Lung (tissue), 12 donors: ENCODE measurements around the gene POGZ. TPM values are rescaled to one million over a fixed set of nuclear protein-coding genes. Genes with fewer than 3 reads are reported as not detected.

Source experiments
- ATAC-seq: fragments of 200-7000 bp; cut with Tn5 transposase; one replicate; pipeline ENCODE4 v1.9.1; 2020; ENCODE audit warnings: moderate number of reproducible peaks; ENCODE audit not compliant: insufficient read depth, low FRiP score
- DNase-seq, 3 donors: peaks; one replicate each; pipeline ENCODE4 v3.0.0-alpha.2; 2013 to 2017
- H3K27ac ChIP-seq, 2 donors: one replicate each; pipeline ENCODE4 v1.5.1; 2013; ENCODE audit warnings: mild to moderate bottlenecking in 2 of 2, moderate library complexity in 2 of 2, control low read depth in 1 of 2, inconsistent platforms in 1 of 2, low read depth in 1 of 2, low read length in 1 of 2
- H3K27me3 ChIP-seq, 3 donors: one replicate each; pipeline ENCODE4 v1.5.1; 2013; ENCODE audit warnings: low read length in 2 of 3; ENCODE audit not compliant: control insufficient read depth in 3 of 3, insufficient read depth in 3 of 3
- H3K36me3 ChIP-seq, 4 donors: one replicate each; pipeline ENCODE4 v1.5.1; 2013; ENCODE audit warnings: low read length in 4 of 4, mild to moderate bottlenecking in 1 of 4, moderate library complexity in 1 of 4; ENCODE audit not compliant: control insufficient read depth in 4 of 4, insufficient read depth in 4 of 4
- H3K4me1 ChIP-seq, 5 donors: one replicate each; pipeline ENCODE4 v1.5.1; 2013; ENCODE audit warnings: low read length in 5 of 5, mild to moderate bottlenecking in 2 of 5, moderate library complexity in 1 of 5; ENCODE audit not compliant: control insufficient read depth in 5 of 5, insufficient read depth in 5 of 5
- H3K4me3 ChIP-seq: one replicate; pipeline ENCODE4 v1.5.1; 2013; ENCODE audit warnings: mild to moderate bottlenecking, control low read depth, moderate library complexity
- H3K9ac ChIP-seq, 2 donors: one replicate each; pipeline ENCODE4 v1.5.1; 2013; ENCODE audit warnings: low read length in 2 of 2, control low read depth in 1 of 2; ENCODE audit not compliant: insufficient read depth in 1 of 2
- H3K9me3 ChIP-seq, 4 donors: one replicate each; pipeline ENCODE4 v1.5.1; 2013; ENCODE audit warnings: low read length in 3 of 4, mild to moderate bottlenecking in 1 of 4, moderate library complexity in 1 of 4; ENCODE audit not compliant: control insufficient read depth in 4 of 4, insufficient read depth in 3 of 4
- CTCF ChIP-seq: IDR thresholded peaks from 2 replicates; pipeline ENCODE4 v1.5.1; 2012; ENCODE audit warnings: mild to moderate bottlenecking; ENCODE audit errors: control extremely low read depth, extremely low read depth
- WGBS, 2 donors: extraction: QIAGEN DNeasy Blood & Tissue Kit; methylation state at CpG; one replicate each; pipeline ENCODE4 v1.1.7; 2013; 5-methylcytosine and 5-hydroxymethylcytosine counted together
- polyA plus RNA-seq, 2 donors: library from polyadenylated mRNA; stranded (reverse); fragments of 200-250 nt; gene quantifications; one replicate each; pipeline ENCODE4 v1.2.1, GENCODE V29; 2013
- total RNA-seq, 2 donors: library from RNA; depleted of rRNA in 1 of 2; stranded (reverse); fragments of >200 nt in 1 of 2; gene quantifications; one replicate each; pipeline ENCODE4 v1.2.1, GENCODE V29; 2014 to 2021
- donor health status: control.
- donor health status: control.
- donor health status: Bipolar disorder and iron deficiency.
- donor health status: healthy.
- donor health status: DM: yes; HTN: yes; CAD: no.

Gene POGZ
- total and polyA plus RNA-seq, 4 donors: 12.6 to 131 (median 41.6) TPM

GRCh38 chr1:151384584-151384983, 74.7 kb downstream of the POGZ start:
- WGBS, 2 donors: 74 to 90% methylated on average over 3 of the region's 3 CpGs
- DNase-seq (no peak), ATAC-seq (no peak)
- H3K9me3 ChIP-seq: no peaks in the 10 kb centered on the region
- no peak overlapping the region for H3K27ac ChIP-seq
- no peak overlapping the region for H3K4me3 ChIP-seq
- H3K9ac ChIP-seq: no peak overlapping the region
- no peak for TF ChIP-seq CTCF
- no peaks in the 10 kb centered on the region for H3K36me3 ChIP-seq
- H3K27me3 ChIP-seq: no peaks in the 10 kb centered on the region
- H3K4me1 ChIP-seq: no peaks in the 10 kb centered on the region

- ATAC-seq: no peak
- no peaks in the 10 kb centered on the region for H3K27me3 ChIP-seq
- TF ChIP-seq CTCF: no peak
- 66 to 88% methylated on average over 3 of the region's 3 CpGs for WGBS, 2 donors
- no peak overlapping the region for H3K4me3 ChIP-seq
- no peak overlapping the region for H3K9ac ChIP-seq
- H3K36me3 ChIP-seq: no peaks in the 10 kb centered on the region
- no peak overlapping the region for H3K27ac ChIP-seq
- H3K4me1 ChIP-seq: peaks cover 0 to 9% (median 5%) of the 10 kb centered on the region in 5 donors
- DNase-seq: no peak
- H3K9me3 ChIP-seq: no peaks in the 10 kb centered on the region
Measured at GRCh38 chr1:151377150-151377884, 82.0 kb downstream of the POGZ start.

GRCh38 chr1:151373196-151373595, 86.1 kb downstream of the POGZ start:
- WGBS, 2 donors: 84 to 96% methylated on average over 14 of the region's 14 CpGs
- Histone ChIP-seq H3K4me3 (no peak overlapping the region), H3K9ac (no peak overlapping the region), H3K36me3 (peaks cover 0 to 6% (median 5%) of the 10 kb centered on the region in 4 donors), H3K27me3 (no peaks in the 10 kb centered on the region), H3K27ac (no peak overlapping the region), H3K9me3 (no peaks in the 10 kb centered on the region), H3K4me1 (peaks cover 7 to 38% (median 19%) of the 10 kb centered on the region in 5 donors)
- DNase-seq (peak in 1 of 3 donors; percentile 24), ATAC-seq (no peak)
- no peak for TF ChIP-seq CTCF
